Measurements from ENCODE around the gene PRSS2.
"Not testable (repeated sequence)": the region's sequence is repeated elsewhere in the genome, so short reads cannot be mapped to it uniquely, and the experiment has no call there.

Gene PRSS2

DNA sequence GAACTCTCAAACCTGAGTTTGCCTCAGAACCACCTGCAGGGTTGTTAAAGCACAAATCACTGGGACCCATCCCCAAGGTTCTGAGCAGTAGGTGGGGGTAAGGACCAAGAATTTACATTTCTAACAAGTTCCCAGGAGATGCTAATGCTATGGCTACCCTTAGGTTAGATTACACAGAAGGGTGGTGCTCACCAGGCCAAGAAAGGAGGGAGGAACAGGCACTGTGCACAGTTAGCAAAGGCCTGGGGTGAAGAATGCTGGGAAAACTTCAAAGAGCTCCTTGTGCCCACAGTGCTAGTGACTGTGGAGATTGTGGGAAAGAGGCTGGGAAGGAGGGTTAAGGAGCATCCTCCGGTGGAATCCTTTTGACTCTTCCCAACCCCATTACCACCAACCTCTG lies 8.7 kb upstream of the PRSS2 start:
- no peak overlapping the region for H3K4me3 ChIP-seq (ENCODE audit: control insufficient read depth, low read depth, low read length)
- no peak for DNase-seq (ENCODE audit: low read depth)
- TF ChIP-seq, protein P1, sequence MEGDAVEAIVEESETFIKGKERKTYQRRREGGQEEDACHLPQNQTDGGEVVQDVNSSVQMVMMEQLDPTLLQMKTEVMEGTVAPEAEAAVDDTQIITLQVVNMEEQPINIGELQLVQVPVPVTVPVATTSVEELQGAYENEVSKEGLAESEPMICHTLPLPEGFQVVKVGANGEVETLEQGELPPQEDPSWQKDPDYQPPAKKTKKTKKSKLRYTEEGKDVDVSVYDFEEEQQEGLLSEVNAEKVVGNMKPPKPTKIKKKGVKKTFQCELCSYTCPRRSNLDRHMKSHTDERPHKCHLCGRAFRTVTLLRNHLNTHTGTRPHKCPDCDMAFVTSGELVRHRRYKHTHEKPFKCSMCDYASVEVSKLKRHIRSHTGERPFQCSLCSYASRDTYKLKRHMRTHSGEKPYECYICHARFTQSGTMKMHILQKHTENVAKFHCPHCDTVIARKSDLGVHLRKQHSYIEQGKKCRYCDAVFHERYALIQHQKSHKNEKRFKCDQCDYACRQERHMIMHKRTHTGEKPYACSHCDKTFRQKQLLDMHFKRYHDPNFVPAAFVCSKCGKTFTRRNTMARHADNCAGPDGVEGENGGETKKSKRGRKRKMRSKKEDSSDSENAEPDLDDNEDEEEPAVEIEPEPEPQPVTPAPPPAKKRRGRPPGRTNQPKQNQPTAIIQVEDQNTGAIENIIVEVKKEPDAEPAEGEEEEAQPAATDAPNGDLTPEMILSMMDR (conservative IDR thresholded peaks at IDR 0.05; ENCODE audit: control insufficient read depth, insufficient read depth, low read depth, low read length), result no peak

DNA sequence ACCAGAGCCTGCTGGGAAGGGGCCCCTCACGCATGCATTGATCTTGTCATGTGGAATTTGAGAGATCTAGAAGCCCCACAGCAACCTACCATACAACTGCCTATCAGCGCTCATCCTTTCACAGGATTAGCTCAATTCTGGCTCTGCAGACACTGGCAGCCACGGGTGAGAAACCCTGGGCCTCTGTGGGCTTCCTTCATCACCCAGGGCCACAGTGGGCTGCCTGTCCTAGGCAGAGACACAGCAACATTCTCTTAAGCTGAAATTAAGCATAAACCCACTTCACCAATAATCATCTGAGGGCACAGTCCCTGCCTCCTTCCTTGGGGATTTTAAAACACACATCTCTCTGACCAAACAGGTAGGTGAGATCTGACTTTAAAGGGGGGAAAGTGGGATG lies 3.3 kb upstream of the PRSS2 start:
- no peak overlapping the region for H3K4me3 ChIP-seq (ENCODE audit: control insufficient read depth, low read depth, low read length)
- TF ChIP-seq, protein P1 (conservative IDR thresholded peaks at IDR 0.05; ENCODE audit: control insufficient read depth, insufficient read depth, low read depth, low read length), result no peak
- DNase-seq (ENCODE audit: low read depth), result no peak

DNA sequence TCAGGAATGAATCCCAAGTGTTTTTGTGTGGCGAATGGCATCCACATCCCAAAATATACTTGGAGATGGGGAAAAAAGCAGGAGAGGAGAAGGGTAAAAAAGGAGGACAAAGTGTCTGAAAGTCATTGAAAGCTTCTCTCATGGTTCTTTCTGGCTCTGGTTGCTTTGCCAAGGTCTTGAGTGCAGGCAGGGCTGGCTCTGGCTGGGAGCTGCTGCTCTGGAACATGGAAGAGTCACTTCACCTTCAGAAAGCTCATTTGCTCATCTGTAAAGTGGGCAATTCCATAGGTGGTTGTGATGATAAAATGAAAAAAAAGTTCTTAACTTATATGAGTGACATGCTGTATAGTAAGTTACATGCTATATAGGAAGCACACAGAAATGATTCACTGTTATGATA lies 2.9 kb upstream of the PRSS2 start:
- TF ChIP-seq, protein P1 (conservative IDR thresholded peaks at IDR 0.05; ENCODE audit: control insufficient read depth, insufficient read depth, low read depth, low read length), result no peak
- H3K4me3 ChIP-seq (ENCODE audit: control insufficient read depth, low read depth, low read length), result no peak overlapping the region
- no peak for DNase-seq (ENCODE audit: low read depth)

DNA sequence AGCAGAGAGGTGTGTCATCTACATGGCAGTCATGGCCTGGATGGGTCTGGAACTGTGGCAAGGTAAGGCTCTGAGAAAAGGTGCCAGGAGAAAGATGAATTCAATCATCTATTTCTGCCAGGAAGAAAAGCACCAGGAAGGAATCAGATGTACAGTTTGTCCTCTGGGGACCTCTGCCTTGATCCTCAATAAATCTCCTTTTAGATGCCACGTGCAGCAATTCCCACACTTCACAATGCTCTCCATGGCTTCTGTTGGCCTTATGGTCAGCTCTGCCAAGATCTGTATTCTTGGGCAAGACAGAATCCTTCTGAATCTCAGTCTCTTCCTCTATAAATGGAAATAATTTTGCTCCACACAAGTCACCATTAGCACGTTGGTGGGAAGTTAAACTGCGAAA lies 1.9 kb upstream of the PRSS2 start:
- H3K4me3 ChIP-seq (ENCODE audit: control insufficient read depth, low read depth, low read length); DNase-seq (ENCODE audit: low read depth): not testable (repeated sequence)

DNA sequence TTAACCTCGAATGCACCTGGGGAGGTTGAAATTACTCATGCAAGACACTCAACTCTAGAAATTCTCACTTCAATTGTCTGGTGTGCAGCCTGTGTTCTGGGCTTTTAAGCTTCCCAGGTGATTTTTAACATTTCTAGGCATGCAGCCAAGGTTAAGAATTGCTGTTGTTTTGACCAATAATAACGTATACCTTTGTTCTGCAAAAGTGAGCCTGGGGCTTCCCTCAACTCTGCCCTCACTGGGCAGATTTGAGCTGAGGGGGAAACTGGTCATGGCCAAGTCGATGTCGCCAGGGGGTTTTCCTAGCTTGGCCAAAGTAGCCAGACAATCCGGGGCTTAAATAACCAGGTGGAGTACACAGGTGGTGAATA lies 568 bp downstream of the PRSS2 start:
- DNase-seq (ENCODE audit: low read depth), result no peak
- TF ChIP-seq, protein P1 (conservative IDR thresholded peaks at IDR 0.05; ENCODE audit: control insufficient read depth, insufficient read depth, low read depth, low read length), result no peak
- no peak overlapping the region for H3K4me3 ChIP-seq (ENCODE audit: control insufficient read depth, low read depth, low read length)

DNA sequence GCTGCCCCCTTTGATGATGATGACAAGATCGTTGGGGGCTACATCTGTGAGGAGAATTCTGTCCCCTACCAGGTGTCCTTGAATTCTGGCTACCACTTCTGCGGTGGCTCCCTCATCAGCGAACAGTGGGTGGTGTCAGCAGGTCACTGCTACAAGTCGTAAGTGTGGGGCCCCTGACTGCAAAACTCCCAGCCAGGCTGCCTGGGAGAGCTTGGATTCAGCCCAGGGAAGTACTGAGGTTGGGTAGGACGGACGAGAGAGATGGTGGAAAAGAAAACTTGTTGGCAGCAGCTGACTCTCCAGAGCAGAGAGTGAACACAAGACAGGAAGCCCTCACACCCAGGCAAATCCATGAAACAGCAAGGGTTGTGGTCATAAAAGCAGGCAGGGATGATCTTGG lies 1.3 kb downstream of the PRSS2 start:
- DNase-seq (ENCODE audit: low read depth), result no peak
- TF ChIP-seq, protein P1 (conservative IDR thresholded peaks at IDR 0.05; ENCODE audit: control insufficient read depth, insufficient read depth, low read depth, low read length), result no peak
- H3K4me3 ChIP-seq (ENCODE audit: control insufficient read depth, low read depth, low read length), result no peak overlapping the region

DNA sequence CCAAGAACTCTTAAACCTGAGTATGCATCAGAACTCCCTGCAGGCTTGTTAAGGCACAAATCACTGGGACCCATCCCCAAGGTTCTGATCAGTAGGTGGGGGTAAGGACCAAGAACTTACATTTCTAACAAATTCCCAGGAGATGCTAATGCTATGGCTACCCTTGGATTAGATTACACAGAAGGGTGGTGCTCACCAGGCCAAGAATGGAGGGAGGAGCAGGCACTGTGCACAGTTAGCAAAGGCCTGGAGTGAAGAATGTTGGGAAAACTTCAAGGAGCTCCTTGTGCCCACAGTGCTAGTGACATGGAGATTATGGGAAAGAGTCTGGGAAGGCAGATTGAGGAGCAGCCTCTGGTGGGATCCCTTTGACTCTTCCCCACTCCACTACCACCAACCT lies 1.9 kb downstream of the PRSS2 start:
- H3K4me3 ChIP-seq (ENCODE audit: control insufficient read depth, low read depth, low read length), result no peak overlapping the region
- TF ChIP-seq, protein P1 (conservative IDR thresholded peaks at IDR 0.05; ENCODE audit: control insufficient read depth, insufficient read depth, low read depth, low read length), result no peak
- no peak for DNase-seq (ENCODE audit: low read depth)
